ENCODE data around the gene VSIR. TPM values are rescaled to one million over a fixed set of nuclear protein-coding genes. Genes with fewer than 3 reads are reported as not detected.

Gene VSIR
- total and polyA plus RNA-seq, 7 donors = 12.0 to 73.1 (median 40.2) TPM

- WGBS, 2 donors = 92 to 95% methylated on average over 14 of the region's 14 CpGs
- H3K27ac ChIP-seq = no peak overlapping the region
- no peaks in the 10 kb centered on the region for H3K27me3 ChIP-seq
- intact Hi-C loops (cut with DNase I) = loop anchor here (5.0 kb wide), 1 partner anchor 47 kb away; the partner anchor contains the start of gene VSIR
- H3K36me3 ChIP-seq = no peaks in the 10 kb centered on the region
- no peak for DNase-seq
- peaks cover 0 to 38% (median 32%) of the 10 kb centered on the region in 4 donors for H3K4me1 ChIP-seq
- no peaks in the 10 kb centered on the region for H3K9me3 ChIP-seq
- no peak overlapping the region for H3K4me3 ChIP-seq
- TF ChIP-seq POLR2A (IDR thresholded peaks at IDR 0.05) (no peak), POLR2AphosphoS5 (IDR thresholded peaks at IDR 0.05) (no peak), CTCF (IDR thresholded peaks at IDR 0.05) (no peak), EP300 (IDR thresholded peaks at IDR 0.05) (no peak)
Measured at GRCh38 chr10:71725249-71725648, 48.1 kb downstream of the VSIR start.

- TF ChIP-seq CTCF (IDR thresholded peaks at IDR 0.05) = no peak
- TF ChIP-seq POLR2A (IDR thresholded peaks at IDR 0.05) = no peak
- no peak for TF ChIP-seq POLR2AphosphoS5 (IDR thresholded peaks at IDR 0.05)
- no peak for TF ChIP-seq EP300 (IDR thresholded peaks at IDR 0.05)
- Histone ChIP-seq H3K36me3 (no peaks in the 10 kb centered on the region), H3K4me1 (peaks cover 0 to 41% (median 32%) of the 10 kb centered on the region in 4 donors), H3K9me3 (no peaks in the 10 kb centered on the region), H3K27ac (no peak overlapping the region), H3K4me3 (no peak overlapping the region), H3K27me3 (no peaks in the 10 kb centered on the region)
- 94 to 95% methylated on average over 6 of the region's 6 CpGs for whole genome bisulfite sequencing, 2 donors
- intact Hi-C loops (cut with DNase I) = no loop called here
- DNase-seq = no peak
Measured at GRCh38 chr10:71724539-71724938, 48.8 kb downstream of the VSIR start.

- TF ChIP-seq POLR2A (IDR thresholded peaks at IDR 0.05) (no peak), CTCF (IDR thresholded peaks at IDR 0.05) (no peak), POLR2AphosphoS5 (IDR thresholded peaks at IDR 0.05) (no peak), EP300 (IDR thresholded peaks at IDR 0.05) (no peak)
- H3K27me3 ChIP-seq = no peaks in the 10 kb centered on the region
- no peak overlapping the region for H3K27ac ChIP-seq
- no peaks in the 10 kb centered on the region for H3K9me3 ChIP-seq
- intact Hi-C loops (cut with DNase I) = no loop called here
- 94 to 96% methylated on average over 11 of the region's 11 CpGs for WGBS, 2 donors
- no peak overlapping the region for H3K4me3 ChIP-seq
- peaks cover 0 to 29% (median 25%) of the 10 kb centered on the region in 4 donors for H3K4me1 ChIP-seq
- no peaks in the 10 kb centered on the region for H3K36me3 ChIP-seq
- DNase-seq = no peak
Measured at GRCh38 chr10:71723311-71723710, 50.0 kb downstream of the VSIR start.

- intact Hi-C loops (cut with DNase I) = no loop called here
- no peak for TF ChIP-seq EP300 (IDR thresholded peaks at IDR 0.05)
- no peak for TF ChIP-seq POLR2A (IDR thresholded peaks at IDR 0.05)
- TF ChIP-seq CTCF (IDR thresholded peaks at IDR 0.05) = no peak
- no peak for TF ChIP-seq POLR2AphosphoS5 (IDR thresholded peaks at IDR 0.05)
- Histone ChIP-seq H3K4me3 (no peak overlapping the region), H3K36me3 (no peaks in the 10 kb centered on the region), H3K9me3 (no peaks in the 10 kb centered on the region), H3K27me3 (no peaks in the 10 kb centered on the region), H3K27ac (no peak overlapping the region), H3K4me1 (peaks cover 0 to 25% (median 21%) of the 10 kb centered on the region in 4 donors)
- WGBS, 2 donors = 91 to 92% methylated on average over 1 of the region's 1 CpG
- no peak for DNase-seq
Measured at GRCh38 chr10:71722849-71723248, 50.5 kb downstream of the VSIR start.

- no peaks in the 10 kb centered on the region for H3K36me3 ChIP-seq
- no peaks in the 10 kb centered on the region for H3K9me3 ChIP-seq
- peaks cover 0 to 20% (median 8%) of the 10 kb centered on the region in 4 donors for H3K4me1 ChIP-seq
- intact Hi-C loops (cut with DNase I) = no loop called here
- no peak for TF ChIP-seq CTCF (IDR thresholded peaks at IDR 0.05)
- TF ChIP-seq POLR2AphosphoS5 (IDR thresholded peaks at IDR 0.05) = no peak
- no peak for TF ChIP-seq EP300 (IDR thresholded peaks at IDR 0.05)
- no peak for TF ChIP-seq POLR2A (IDR thresholded peaks at IDR 0.05)
- no peak overlapping the region for H3K4me3 ChIP-seq
- no peak overlapping the region for H3K27ac ChIP-seq
- WGBS, 2 donors = 95% methylated on average over 6 of the region's 6 CpGs
- no peaks in the 10 kb centered on the region for H3K27me3 ChIP-seq
- no peak for DNase-seq
Measured at GRCh38 chr10:71721313-71721712, 52.0 kb downstream of the VSIR start.
